Breast epithelium (tissue), 3 donors: Measurements from ENCODE around the gene ARHGAP45.
A peak's percentile ranks its signal among the peaks of the same experiment; 100 is the strongest.

Experiments
- POLR2A ChIP-seq: fragments of 450-650 bp; IDR thresholded peaks from one replicate; pipeline ENCODE4 v1.6.1; 2016; ENCODE audit warnings: antibody characterized with exemption, mild to moderate bottlenecking, moderate library complexity
- POLR2AphosphoS5 ChIP-seq, 3 donors: sonication (generic); formaldehyde crosslinking; IDR thresholded peaks; one replicate each; pipeline ENCODE4 v1.6.1; 2017; ENCODE audit warnings: antibody characterized with exemption in 3 of 3
- TF ChIP-seq, protein P1 (sequence below), 3 donors: fragments of 450-650 bp; IDR thresholded peaks; one replicate each; pipeline ENCODE4 v1.5.1; 2016 to 2017; ENCODE audit warnings: antibody characterized with exemption in 3 of 3, mild to moderate bottlenecking in 3 of 3, moderate library complexity in 3 of 3

- TF ChIP-seq, protein P1, sequence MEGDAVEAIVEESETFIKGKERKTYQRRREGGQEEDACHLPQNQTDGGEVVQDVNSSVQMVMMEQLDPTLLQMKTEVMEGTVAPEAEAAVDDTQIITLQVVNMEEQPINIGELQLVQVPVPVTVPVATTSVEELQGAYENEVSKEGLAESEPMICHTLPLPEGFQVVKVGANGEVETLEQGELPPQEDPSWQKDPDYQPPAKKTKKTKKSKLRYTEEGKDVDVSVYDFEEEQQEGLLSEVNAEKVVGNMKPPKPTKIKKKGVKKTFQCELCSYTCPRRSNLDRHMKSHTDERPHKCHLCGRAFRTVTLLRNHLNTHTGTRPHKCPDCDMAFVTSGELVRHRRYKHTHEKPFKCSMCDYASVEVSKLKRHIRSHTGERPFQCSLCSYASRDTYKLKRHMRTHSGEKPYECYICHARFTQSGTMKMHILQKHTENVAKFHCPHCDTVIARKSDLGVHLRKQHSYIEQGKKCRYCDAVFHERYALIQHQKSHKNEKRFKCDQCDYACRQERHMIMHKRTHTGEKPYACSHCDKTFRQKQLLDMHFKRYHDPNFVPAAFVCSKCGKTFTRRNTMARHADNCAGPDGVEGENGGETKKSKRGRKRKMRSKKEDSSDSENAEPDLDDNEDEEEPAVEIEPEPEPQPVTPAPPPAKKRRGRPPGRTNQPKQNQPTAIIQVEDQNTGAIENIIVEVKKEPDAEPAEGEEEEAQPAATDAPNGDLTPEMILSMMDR (IDR thresholded peaks at IDR 0.05) = no peak
- no peak for TF ChIP-seq POLR2A
- TF ChIP-seq POLR2AphosphoS5 (IDR thresholded peaks at IDR 0.05) = peak in 1 of 3 donors; percentile 28
Observed at GRCh38 chr19:1132552-1133383, 65.8 kb downstream of the ARHGAP45 start.
